GM06990 (cell line): ENCODE data around the gene SLC37A2.

ENCODE experiments used
- DNase-seq: peaks from one replicate; pipeline ENCODE4 v3.0.0-alpha.2; 2011; ENCODE audit not compliant: insufficient read length; ENCODE audit errors: extremely low read depth
- H3K27me3 ChIP-seq: replicated peaks from 2 replicates; pipeline ENCODE4 v1.6.0; 2011; ENCODE audit warnings: low read length; ENCODE audit not compliant: control insufficient read depth, insufficient read depth
- H3K36me3 ChIP-seq: 2 replicates; pipeline ENCODE4 v1.5.1; 2011; ENCODE audit warnings: low read length; ENCODE audit not compliant: control insufficient read depth, insufficient read depth
- H3K4me3 ChIP-seq: replicated peaks from 2 replicates; pipeline ENCODE4 v1.5.1; 2011; ENCODE audit warnings: low read depth, mild to moderate bottlenecking, control low read depth, low read length
- TF ChIP-seq, protein P1 (sequence below): IDR thresholded peaks from 2 replicates; pipeline ENCODE4 v1.5.1; 2011; ENCODE audit warnings: low read length, control low read depth, mild to moderate bottlenecking, inconsistent platforms; ENCODE audit not compliant: insufficient read depth, poor library complexity, severe bottlenecking

The SLC37A2 gene

DNA sequence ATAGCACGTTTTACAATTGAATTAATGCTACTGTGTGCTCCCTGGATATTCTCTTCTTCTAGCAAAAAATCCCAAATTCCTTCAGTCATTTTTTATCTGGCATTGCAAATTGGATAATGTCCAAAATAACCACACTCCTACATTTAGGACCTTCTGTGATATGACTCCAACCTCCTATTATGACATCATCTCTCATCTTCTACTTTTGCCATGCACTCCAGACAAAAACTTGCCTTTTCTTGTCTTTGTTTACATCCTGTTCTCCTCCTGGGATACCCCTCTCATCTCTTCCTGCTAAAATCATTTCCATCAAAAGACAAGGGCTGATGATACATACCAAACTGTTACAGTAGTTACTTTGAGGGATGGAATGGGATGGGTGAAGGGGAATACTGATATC is 69.0 kb downstream of the SLC37A2 start:
- TF ChIP-seq, protein P1, sequence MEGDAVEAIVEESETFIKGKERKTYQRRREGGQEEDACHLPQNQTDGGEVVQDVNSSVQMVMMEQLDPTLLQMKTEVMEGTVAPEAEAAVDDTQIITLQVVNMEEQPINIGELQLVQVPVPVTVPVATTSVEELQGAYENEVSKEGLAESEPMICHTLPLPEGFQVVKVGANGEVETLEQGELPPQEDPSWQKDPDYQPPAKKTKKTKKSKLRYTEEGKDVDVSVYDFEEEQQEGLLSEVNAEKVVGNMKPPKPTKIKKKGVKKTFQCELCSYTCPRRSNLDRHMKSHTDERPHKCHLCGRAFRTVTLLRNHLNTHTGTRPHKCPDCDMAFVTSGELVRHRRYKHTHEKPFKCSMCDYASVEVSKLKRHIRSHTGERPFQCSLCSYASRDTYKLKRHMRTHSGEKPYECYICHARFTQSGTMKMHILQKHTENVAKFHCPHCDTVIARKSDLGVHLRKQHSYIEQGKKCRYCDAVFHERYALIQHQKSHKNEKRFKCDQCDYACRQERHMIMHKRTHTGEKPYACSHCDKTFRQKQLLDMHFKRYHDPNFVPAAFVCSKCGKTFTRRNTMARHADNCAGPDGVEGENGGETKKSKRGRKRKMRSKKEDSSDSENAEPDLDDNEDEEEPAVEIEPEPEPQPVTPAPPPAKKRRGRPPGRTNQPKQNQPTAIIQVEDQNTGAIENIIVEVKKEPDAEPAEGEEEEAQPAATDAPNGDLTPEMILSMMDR, result no peak
- Histone ChIP-seq H3K4me3 (no peak overlapping the region), H3K36me3 (no peaks in the 10 kb centered on the region), H3K27me3 (no peaks in the 10 kb centered on the region)
- no peak for DNase-seq

GRCh38 chr11:125132596-125132995 is 69.5 kb downstream of the SLC37A2 start:
- Histone ChIP-seq H3K36me3 (no peaks in the 10 kb centered on the region), H3K27me3 (no peaks in the 10 kb centered on the region), H3K4me3 (no peak overlapping the region)
- TF ChIP-seq, protein P1, result no peak
- DNase-seq, result no peak

GRCh38 chr11:125136001-125136400 is 72.9 kb downstream of the SLC37A2 start:
- TF ChIP-seq, protein P1, result no peak
- no peak overlapping the region for H3K4me3 ChIP-seq
- DNase-seq, result no peak
- H3K27me3 ChIP-seq, result no peaks in the 10 kb centered on the region; the same call in 1 of the 2 replicates
- no peaks in the 10 kb centered on the region for H3K36me3 ChIP-seq

- no peak for DNase-seq
- TF ChIP-seq, protein P1, result no peak
- Histone ChIP-seq H3K36me3 (no peaks in the 10 kb centered on the region), H3K4me3 (no peak overlapping the region), H3K27me3 (no peaks in the 10 kb centered on the region; the same call in 1 of the 2 replicates)
These were observed 75.9 kb downstream of the SLC37A2 start for GRCh38 chr11:125138966-125139365.

- TF ChIP-seq, protein P1, result no peak
- no peaks in the 10 kb centered on the region; the same call in 1 of the 2 replicates for H3K27me3 ChIP-seq
These were observed 76.7 kb downstream of the SLC37A2 start for GRCh38 chr11:125139778-125140177.

More at GRCh38 chr11:125139778-125140177, 76.7 kb downstream of the SLC37A2 start:
- Histone ChIP-seq H3K36me3 (no peaks in the 10 kb centered on the region), H3K4me3 (no peak overlapping the region)
- no peak for DNase-seq
